IPS-18a (cell line): ENCODE results near the gene PRMT2.
"Not testable (repeated sequence)": the region's sequence is repeated elsewhere in the genome, so short reads cannot be mapped to it uniquely, and the experiment has no call there.

Source experiments
- H3K27ac ChIP-seq: one replicate; pipeline ENCODE4 v1.5.1; 2013; ENCODE audit warnings: low read length
- H3K27me3 ChIP-seq: one replicate; pipeline ENCODE4 v1.6.1; 2013; ENCODE audit warnings: mild to moderate bottlenecking, low read length; ENCODE audit not compliant: control insufficient read depth, insufficient read depth
- H3K36me3 ChIP-seq: one replicate; pipeline ENCODE4 v1.6.1; 2013; ENCODE audit warnings: low read depth, low read length; ENCODE audit not compliant: control insufficient read depth
- H3K4me1 ChIP-seq: one replicate; pipeline ENCODE4 v1.6.1; 2013; ENCODE audit warnings: low read depth, low read length; ENCODE audit not compliant: control insufficient read depth
- H3K4me3 ChIP-seq: one replicate; pipeline ENCODE4 v1.5.1; 2013; ENCODE audit warnings: low read length
- H3K9ac ChIP-seq: one replicate; pipeline ENCODE4 v1.6.1; 2013; ENCODE audit warnings: mild to moderate bottlenecking, low read length, moderate library complexity
- H3K9me3 ChIP-seq: one replicate; pipeline ENCODE4 v1.6.1; 2013; ENCODE audit warnings: low read depth, low read length; ENCODE audit not compliant: control insufficient read depth

Gene PRMT2

GRCh38 chr21:46619846-46620245 is 15.6 kb upstream of the PRMT2 start:
- Histone ChIP-seq H3K27me3 (no peaks in the 10 kb centered on the region), H3K9me3 (no peaks in the 10 kb centered on the region), H3K27ac (no peak overlapping the region), H3K9ac (no peak overlapping the region), H3K36me3 (no peaks in the 10 kb centered on the region), H3K4me1 (peaks cover 2% of the 10 kb centered on the region), H3K4me3 (no peak overlapping the region)

GRCh38 chr21:46620846-46621245 is 14.6 kb upstream of the PRMT2 start:
- peaks cover 2% of the 10 kb centered on the region for H3K4me1 ChIP-seq
- H3K9ac ChIP-seq: no peak overlapping the region
- no peak overlapping the region for H3K4me3 ChIP-seq
- H3K36me3 ChIP-seq: no peaks in the 10 kb centered on the region
- H3K27me3 ChIP-seq: no peaks in the 10 kb centered on the region
- H3K9me3 ChIP-seq: no peaks in the 10 kb centered on the region
- no peak overlapping the region for H3K27ac ChIP-seq

- no peak overlapping the region for H3K27ac ChIP-seq
- H3K27me3 ChIP-seq: no peaks in the 10 kb centered on the region
- H3K9me3 ChIP-seq: no peaks in the 10 kb centered on the region
- H3K4me1 ChIP-seq: peaks cover 2% of the 10 kb centered on the region
- no peak overlapping the region for H3K4me3 ChIP-seq
- H3K9ac ChIP-seq: no peak overlapping the region
- H3K36me3 ChIP-seq: no peaks in the 10 kb centered on the region
Observed at GRCh38 chr21:46621457-46622182, 13.9 kb upstream of the PRMT2 start.

GRCh38 chr21:46622226-46622625 is 13.2 kb upstream of the PRMT2 start:
- no peak overlapping the region for H3K27ac ChIP-seq

GRCh38 chr21:46624050-46624449 is 11.4 kb upstream of the PRMT2 start:
- H3K4me3 ChIP-seq: no peak overlapping the region
- H3K36me3 ChIP-seq: no peaks in the 10 kb centered on the region
- H3K27me3 ChIP-seq: no peaks in the 10 kb centered on the region
- H3K4me1 ChIP-seq: peaks cover 2% of the 10 kb centered on the region
- H3K27ac ChIP-seq: no peak overlapping the region
- no peaks in the 10 kb centered on the region for H3K9me3 ChIP-seq
- H3K9ac ChIP-seq: no peak overlapping the region

More at GRCh38 chr21:46622226-46622625, 13.2 kb upstream of the PRMT2 start:
- H3K4me3 ChIP-seq: no peak overlapping the region
- H3K4me1 ChIP-seq: peaks cover 2% of the 10 kb centered on the region
- no peaks in the 10 kb centered on the region for H3K9me3 ChIP-seq
- no peaks in the 10 kb centered on the region for H3K36me3 ChIP-seq
- H3K9ac ChIP-seq: no peak overlapping the region
- H3K27me3 ChIP-seq: no peaks in the 10 kb centered on the region

GRCh38 chr21:46625759-46626158 is 9.7 kb upstream of the PRMT2 start:
- Histone ChIP-seq H3K9ac (no peak overlapping the region), H3K27me3 (no peaks in the 10 kb centered on the region), H3K4me1 (peaks cover 2% of the 10 kb centered on the region), H3K36me3 (no peaks in the 10 kb centered on the region), H3K9me3 (no peaks in the 10 kb centered on the region), H3K27ac (no peak overlapping the region), H3K4me3 (no peak overlapping the region)

- Histone ChIP-seq H3K9ac (no peak overlapping the region), H3K4me1 (peaks cover 2% of the 10 kb centered on the region), H3K4me3 (no peak overlapping the region), H3K27me3 (no peaks in the 10 kb centered on the region), H3K36me3 (no peaks in the 10 kb centered on the region), H3K9me3 (no peaks in the 10 kb centered on the region), H3K27ac (no peak overlapping the region)
Observed at GRCh38 chr21:46626536-46626935, 8.9 kb upstream of the PRMT2 start.

- H3K27me3 ChIP-seq: no peaks in the 10 kb centered on the region
- H3K4me1 ChIP-seq: peaks cover 2% of the 10 kb centered on the region
- no peak overlapping the region for H3K27ac ChIP-seq
- H3K36me3 ChIP-seq: no peaks in the 10 kb centered on the region
- H3K4me3 ChIP-seq: no peak overlapping the region
- no peaks in the 10 kb centered on the region for H3K9me3 ChIP-seq
- H3K9ac ChIP-seq: no peak overlapping the region
Observed at GRCh38 chr21:46626975-46627501, 8.4 kb upstream of the PRMT2 start.

GRCh38 chr21:46627726-46628125 is 7.7 kb upstream of the PRMT2 start:
- Histone ChIP-seq H3K4me1 (no peaks in the 10 kb centered on the region), H3K9ac (no peak overlapping the region), H3K36me3 (no peaks in the 10 kb centered on the region), H3K27me3 (no peaks in the 10 kb centered on the region), H3K27ac (no peak overlapping the region), H3K4me3 (no peak overlapping the region), H3K9me3 (no peaks in the 10 kb centered on the region)

GRCh38 chr21:46628868-46629267 is 6.6 kb upstream of the PRMT2 start:
- Histone ChIP-seq H3K9ac (no peak overlapping the region), H3K4me3 (no peak overlapping the region), H3K36me3 (no peaks in the 10 kb centered on the region), H3K27me3 (no peaks in the 10 kb centered on the region), H3K27ac (no peak overlapping the region), H3K4me1 (no peaks in the 10 kb centered on the region), H3K9me3 (no peaks in the 10 kb centered on the region)

- H3K9ac ChIP-seq: not testable (repeated sequence)
Observed at GRCh38 chr21:46630915-46631314, 4.6 kb upstream of the PRMT2 start.

GRCh38 chr21:46633566-46633965 is 1.9 kb upstream of the PRMT2 start:
- Histone ChIP-seq H3K36me3 (peaks cover 4% of the 10 kb centered on the region), H3K9ac (no peak overlapping the region), H3K4me1 (peaks cover 9% of the 10 kb centered on the region), H3K27ac (no peak overlapping the region), H3K9me3 (no peaks in the 10 kb centered on the region), H3K27me3 (no peaks in the 10 kb centered on the region), H3K4me3 (no peak overlapping the region)

More at GRCh38 chr21:46630915-46631314, 4.6 kb upstream of the PRMT2 start:
- H3K27ac ChIP-seq, H3K4me1 ChIP-seq, H3K36me3 ChIP-seq, H3K27me3 ChIP-seq, H3K4me3 ChIP-seq, H3K9me3 ChIP-seq: not testable (repeated sequence)
